DMS 273 treated with DMSO at 0.1 percent for 48 hours (cell line): ENCODE data around the gene PRPF18.

ENCODE experiments used
- DNase-seq: peaks from one replicate; lab custom pipeline; 2025; lab: John Stamatoyannopoulos, UW

Gene PRPF18

GRCh38 chr10:13669182-13669855, 82.6 kb downstream of the PRPF18 start:
- DNase-seq, result no peak

GRCh38 chr10:13669901-13670300, 83.1 kb downstream of the PRPF18 start:
- DNase-seq, result no peak

- DNase-seq, result no peak
These were observed 83.5 kb downstream of the PRPF18 start for GRCh38 chr10:13670311-13670710.

- no peak for DNase-seq
These were observed 85.1 kb downstream of the PRPF18 start for GRCh38 chr10:13671904-13672303.

GRCh38 chr10:13672548-13672947, 85.8 kb downstream of the PRPF18 start:
- no peak for DNase-seq

GRCh38 chr10:13673156-13673555, 86.4 kb downstream of the PRPF18 start:
- no peak for DNase-seq

- no peak for DNase-seq
These were observed 88.2 kb downstream of the PRPF18 start for GRCh38 chr10:13674645-13675588.

GRCh38 chr10:13678101-13678843, 91.5 kb downstream of the PRPF18 start:
- no peak for DNase-seq
